Epithelial cell of prostate (primary cell): ENCODE results near the gene HCFC1R1.

ENCODE experiments used
- DNase-seq: peaks from one replicate; pipeline ENCODE4 v3.0.0-alpha.2; 2011; ENCODE audit warnings: low read depth, low spot score
- H3K27ac ChIP-seq: fragments of 450-650 bp; 2 replicates; pipeline ENCODE4 v1.5.1; 2017; ENCODE audit warnings: mild to moderate bottlenecking

The HCFC1R1 gene

GRCh38 chr16:3007059-3007956 is 16.4 kb downstream of the HCFC1R1 start:
- no peak overlapping the region for H3K27ac ChIP-seq
- no peak for DNase-seq

- H3K27ac ChIP-seq: no peak overlapping the region
- no peak for DNase-seq
Observed at GRCh38 chr16:3004781-3005284, 18.9 kb downstream of the HCFC1R1 start.

GRCh38 chr16:3004319-3004718 is 19.4 kb downstream of the HCFC1R1 start:
- no peak for DNase-seq
- no peak overlapping the region for H3K27ac ChIP-seq

GRCh38 chr16:3003582-3004270 is 20.0 kb downstream of the HCFC1R1 start:
- H3K27ac ChIP-seq: no peak overlapping the region
- peak; percentile 97 for DNase-seq

- H3K27ac ChIP-seq: no peak overlapping the region
- DNase-seq: no peak
Observed at GRCh38 chr16:3001316-3001715, 22.4 kb downstream of the HCFC1R1 start.

- no peak overlapping the region for H3K27ac ChIP-seq
- no peak for DNase-seq
Observed at GRCh38 chr16:3000540-3000939, 23.2 kb downstream of the HCFC1R1 start.

- DNase-seq: no peak
- H3K27ac ChIP-seq: no peak overlapping the region
Observed at GRCh38 chr16:2999929-3000328, 23.8 kb downstream of the HCFC1R1 start.

DNA sequence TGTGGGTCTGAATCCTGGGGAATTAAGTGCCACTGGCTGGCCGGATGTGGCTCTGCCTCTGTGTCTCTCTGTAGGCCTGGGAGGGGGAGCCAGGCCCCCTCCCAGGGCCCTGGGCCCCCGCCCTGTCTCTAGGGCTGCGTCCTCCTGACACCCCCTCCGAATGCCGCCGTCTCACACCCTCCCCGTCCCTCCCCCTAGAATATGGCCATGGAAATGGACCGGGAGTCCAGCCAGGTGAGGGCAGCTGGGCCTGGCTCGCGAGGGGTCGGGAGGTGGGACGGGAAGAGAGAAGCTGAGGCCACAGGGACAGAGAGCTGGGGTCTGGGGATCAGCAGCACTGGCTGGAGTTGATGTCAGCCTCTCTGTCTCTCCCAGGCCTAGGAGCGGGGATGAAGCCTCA is 27.4 kb downstream of the HCFC1R1 start:
- no peak for DNase-seq
- no peak overlapping the region for H3K27ac ChIP-seq

- no peak for DNase-seq
- peak overlapping the region; percentile 17 for H3K27ac ChIP-seq
Observed at GRCh38 chr16:2992383-2993081, 31.2 kb downstream of the HCFC1R1 start.

DNA sequence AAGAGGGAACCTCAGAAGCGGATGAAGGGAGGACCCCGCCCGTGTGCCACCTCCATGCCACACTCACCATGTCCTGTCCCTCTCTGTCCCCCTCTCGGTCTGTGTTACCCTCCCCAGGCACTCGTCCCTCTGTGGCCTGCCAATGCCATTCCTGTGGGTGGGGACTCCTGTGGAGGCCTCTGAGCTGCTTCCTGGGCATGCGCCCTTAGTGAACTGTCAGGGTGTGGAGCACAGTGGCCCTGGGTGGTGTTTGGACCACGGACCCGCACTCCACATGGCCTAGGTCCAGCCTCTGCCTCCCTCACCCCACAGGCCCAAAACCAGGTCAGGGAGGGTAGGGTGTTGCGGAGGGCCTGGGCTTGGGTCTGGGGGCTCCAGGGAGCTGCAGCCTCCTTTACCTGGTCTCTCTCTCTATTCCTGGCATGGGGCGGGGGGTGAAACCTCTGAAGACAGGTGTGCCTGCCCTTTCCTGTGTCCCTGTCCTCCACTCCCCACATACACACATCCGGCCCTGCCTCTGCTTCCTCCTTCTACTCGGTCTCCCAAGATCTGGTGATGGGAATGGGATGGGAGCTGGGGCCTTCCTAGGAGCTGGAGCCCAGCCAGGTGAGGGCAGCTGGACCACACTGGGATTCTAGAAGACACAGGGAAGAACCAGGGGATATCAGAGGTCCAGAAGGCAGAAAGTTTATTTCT is 32.0 kb downstream of the HCFC1R1 start:
- no peak overlapping the region for H3K27ac ChIP-seq
- no peak for DNase-seq

GRCh38 chr16:2990891-2991290 is 32.9 kb downstream of the HCFC1R1 start:
- no peak overlapping the region for H3K27ac ChIP-seq
- DNase-seq: no peak

DNA sequence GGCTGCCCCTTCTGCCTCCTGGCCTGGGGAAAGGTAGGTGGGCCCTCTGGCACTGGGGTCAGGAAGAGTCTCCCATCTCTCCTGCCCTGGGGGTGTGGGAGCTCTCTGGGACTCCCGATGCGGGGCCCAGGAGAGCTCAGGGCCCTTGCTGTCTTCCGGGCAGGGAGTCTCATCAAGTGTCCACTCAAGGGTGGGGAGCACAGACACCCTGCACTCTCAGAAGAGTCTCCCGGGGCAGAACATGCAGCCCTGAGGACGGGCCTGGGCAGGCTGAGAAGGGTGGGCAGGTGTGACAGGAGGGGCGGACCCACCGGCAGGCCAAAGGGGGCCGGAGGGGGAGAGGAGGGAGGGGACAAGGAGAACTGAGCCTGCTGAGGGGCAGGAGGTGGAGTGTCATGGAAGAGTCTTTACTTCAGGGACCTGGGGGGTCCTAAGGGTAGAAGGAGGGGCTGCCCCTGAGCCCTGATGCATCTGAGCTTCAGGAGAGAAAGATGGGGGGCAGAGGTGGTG is 35.1 kb downstream of the HCFC1R1 start:
- DNase-seq: no peak
- no peak overlapping the region for H3K27ac ChIP-seq

- no peak for DNase-seq
- no peak overlapping the region for H3K27ac ChIP-seq
Observed at GRCh38 chr16:2987833-2988232, 35.9 kb downstream of the HCFC1R1 start.

- no peak for DNase-seq
- H3K27ac ChIP-seq: no peak overlapping the region
Observed at GRCh38 chr16:2987286-2987685, 36.5 kb downstream of the HCFC1R1 start.

- DNase-seq: no peak
- no peak overlapping the region for H3K27ac ChIP-seq
Observed at GRCh38 chr16:2986623-2987188, 37.0 kb downstream of the HCFC1R1 start.

DNA sequence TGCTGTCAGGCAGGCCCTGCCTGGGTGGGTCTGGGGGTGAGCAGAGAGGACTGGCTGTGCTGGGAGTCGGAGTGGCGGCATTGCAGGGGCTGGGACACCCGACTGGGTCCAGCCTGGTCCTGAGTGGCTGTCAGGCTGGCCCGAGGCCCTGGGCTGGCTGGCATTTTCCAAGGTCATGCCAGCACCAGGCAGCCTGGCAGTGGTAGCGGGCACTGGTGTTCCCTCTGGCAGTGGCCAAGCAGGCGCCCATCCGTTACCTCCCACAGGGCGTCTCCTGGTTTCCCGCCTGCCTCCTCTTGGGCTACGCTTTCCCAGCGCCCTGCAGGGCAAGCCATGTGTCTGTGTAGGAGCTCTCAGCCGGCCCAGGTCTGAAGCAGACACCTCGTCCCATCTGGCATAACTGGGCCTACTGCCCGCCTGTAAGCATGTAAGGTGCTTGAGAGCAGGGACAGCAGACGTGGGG is 37.8 kb downstream of the HCFC1R1 start:
- no peak overlapping the region for H3K27ac ChIP-seq
- DNase-seq: no peak

- no peak overlapping the region for H3K27ac ChIP-seq
- DNase-seq: no peak
Observed at GRCh38 chr16:2985462-2985861, 38.3 kb downstream of the HCFC1R1 start.

- H3K27ac ChIP-seq: peak overlapping the region; percentile 17
- no peak for DNase-seq
Observed at GRCh38 chr16:2983706-2984136, 40.0 kb downstream of the HCFC1R1 start.

GRCh38 chr16:2982402-2982801 is 41.3 kb downstream of the HCFC1R1 start:
- no peak overlapping the region for H3K27ac ChIP-seq
- no peak for DNase-seq

GRCh38 chr16:2981899-2982250 is 41.9 kb downstream of the HCFC1R1 start:
- H3K27ac ChIP-seq: no peak overlapping the region
- DNase-seq: no peak
